Brain pericyte (primary cell): ENCODE results near the gene DKKL1.
"Not testable (repeated sequence)": the region's sequence is repeated elsewhere in the genome, so short reads cannot be mapped to it uniquely, and the experiment has no call there.

Experiments
- DNase-seq: peaks from one replicate; pipeline ENCODE4 v3.0.0-alpha.2; 2012; ENCODE audit warnings: low read depth, low spot score

Gene DKKL1

DNA sequence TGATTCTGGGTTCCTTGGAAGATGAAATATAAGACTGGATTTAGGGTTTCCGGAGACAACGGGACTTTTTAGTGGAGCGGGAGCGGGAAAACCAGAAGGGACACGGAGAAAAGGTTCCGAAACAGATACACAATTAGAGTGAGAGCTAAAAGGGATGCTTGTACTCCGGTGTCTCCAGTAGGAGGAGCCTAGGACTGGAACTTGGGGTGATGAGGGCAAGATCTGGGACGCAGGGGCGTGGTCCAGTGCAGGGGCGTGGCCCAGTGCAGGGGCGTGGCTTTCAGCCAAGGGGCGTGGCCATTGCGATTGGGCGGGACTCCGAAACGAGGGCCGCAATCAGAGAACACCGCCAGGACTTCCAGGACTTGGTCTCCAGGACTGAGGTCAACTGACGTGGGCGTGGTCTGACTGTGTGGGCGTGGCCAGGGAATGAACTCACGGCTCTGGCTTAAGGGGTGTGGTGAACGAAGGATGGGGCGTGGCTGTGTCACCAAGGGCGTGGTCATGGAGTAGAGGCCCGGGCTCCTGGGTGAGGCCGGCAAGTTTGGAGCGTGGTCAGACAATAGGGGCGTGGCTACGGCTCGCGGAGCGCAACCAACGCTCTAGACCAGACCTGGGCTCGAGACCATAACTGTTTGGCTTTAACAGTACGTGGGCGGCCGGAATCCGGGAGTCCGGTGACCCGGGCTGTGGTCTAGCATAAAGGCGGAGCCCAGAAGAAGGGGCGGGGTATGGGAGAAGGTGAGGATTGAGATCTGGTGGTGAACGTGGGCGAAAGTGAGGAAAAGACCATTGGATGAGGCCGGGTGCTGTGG lies at the start of gene DKKL1:
Gene DKKL1, plus strand, starts transcription at position 610 of the 815 bp plus-strand sequence. Its CDS starts 122 bp downstream, at position 732.
- peak; percentile 98 for DNase-seq

DNA sequence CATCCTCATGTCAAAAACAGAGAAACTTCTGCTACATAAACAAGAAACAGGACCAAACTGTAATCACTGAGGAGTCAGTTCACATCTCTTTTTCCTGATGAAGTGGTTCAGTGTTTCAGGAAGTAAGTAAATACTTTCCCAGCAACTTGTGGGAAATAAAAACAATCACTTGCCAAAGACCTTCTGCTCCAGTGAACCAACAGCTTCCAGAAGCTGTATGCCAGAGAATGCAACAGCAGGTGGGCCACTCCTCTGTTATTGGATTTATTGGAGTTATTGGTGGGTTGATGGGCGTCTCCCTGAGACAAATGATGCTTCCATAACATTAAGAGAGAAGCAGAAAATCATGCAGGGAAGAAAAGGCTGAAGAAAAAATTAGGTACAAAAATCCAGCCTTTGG lies 48.6 kb upstream of the DKKL1 start:
- DNase-seq = no peak

DNA sequence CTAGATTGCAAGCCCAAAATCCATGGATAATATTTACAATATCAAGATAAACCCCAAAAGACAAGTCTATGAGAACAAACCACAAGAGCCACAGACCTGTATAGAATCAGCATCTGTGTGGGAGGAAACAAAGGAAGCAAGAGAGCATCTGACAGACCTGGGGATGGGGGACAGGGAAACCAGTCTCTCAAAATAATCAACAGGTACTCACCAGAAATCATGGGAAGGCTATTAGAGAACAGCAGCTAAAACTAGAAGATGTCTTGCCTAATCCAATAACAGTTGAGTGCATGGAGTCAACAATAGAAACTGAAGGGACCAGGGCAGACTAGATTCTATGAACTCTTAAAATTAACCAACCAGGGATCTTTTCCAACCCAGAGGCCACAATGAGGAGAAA lies 47.4 kb upstream of the DKKL1 start:
- DNase-seq = no peak

DNA sequence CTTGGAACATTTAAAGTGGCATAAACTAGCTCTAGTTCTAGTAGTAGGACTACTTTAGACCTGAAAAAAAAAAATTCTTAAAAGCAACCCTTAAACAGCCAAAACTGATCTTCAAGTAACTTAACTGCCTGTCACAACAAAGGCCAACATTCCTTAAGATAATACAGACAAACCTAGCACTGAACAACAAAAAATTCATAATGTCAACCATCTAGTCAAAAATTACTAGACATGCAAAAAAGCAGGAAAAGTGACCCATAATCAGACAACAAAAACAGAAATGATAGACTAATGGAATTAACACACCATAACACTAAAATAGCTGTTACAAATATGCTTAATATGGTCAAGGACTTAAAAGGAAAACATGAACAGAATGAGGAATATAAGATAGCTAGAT lies 45.4 kb upstream of the DKKL1 start:
- DNase-seq = no peak

DNA sequence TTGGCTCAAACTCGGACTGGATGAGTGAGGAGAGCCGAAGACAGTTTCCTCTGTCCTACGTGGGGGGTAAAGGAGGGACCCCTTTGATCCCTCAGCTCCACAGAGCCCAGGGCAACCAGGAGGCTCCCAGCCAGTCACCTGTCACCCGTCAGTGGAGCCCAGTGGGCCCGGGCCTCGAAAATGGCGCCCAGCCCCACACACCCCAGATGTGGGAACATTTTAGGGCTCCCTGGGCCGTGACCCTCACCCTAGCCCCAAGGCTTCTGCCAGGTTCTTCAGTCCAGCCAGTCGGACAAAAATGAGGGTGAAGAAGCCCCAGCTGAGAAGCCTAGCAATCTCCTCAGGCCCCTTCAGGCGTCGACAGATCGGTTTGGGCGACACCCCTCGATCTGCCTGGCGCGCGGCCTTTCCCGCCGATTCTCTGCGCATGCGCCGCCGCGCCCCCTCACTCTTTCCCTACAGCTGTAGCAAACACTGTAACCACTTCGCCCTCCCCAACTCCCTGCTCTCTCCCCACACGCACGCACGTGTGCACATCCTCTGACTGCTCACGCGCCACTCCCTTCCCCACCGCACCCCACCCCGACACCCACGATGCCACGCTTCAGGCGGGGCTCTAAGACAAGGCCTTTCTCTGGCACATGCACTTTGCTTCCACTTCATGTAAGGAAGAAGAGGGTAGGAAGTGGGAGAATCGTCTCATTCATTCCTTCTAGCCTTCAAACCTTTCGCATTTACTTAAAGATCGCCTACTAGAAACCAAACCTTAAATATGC lies 38.7 kb upstream of the DKKL1 start, which contains the start of gene SLC6A16:
Gene SLC6A16, minus strand, starts transcription at position 391 of the 776 bp plus-strand sequence. CDS start 13,844 bp downstream, outside the sequence.
- no peak for DNase-seq

DNA sequence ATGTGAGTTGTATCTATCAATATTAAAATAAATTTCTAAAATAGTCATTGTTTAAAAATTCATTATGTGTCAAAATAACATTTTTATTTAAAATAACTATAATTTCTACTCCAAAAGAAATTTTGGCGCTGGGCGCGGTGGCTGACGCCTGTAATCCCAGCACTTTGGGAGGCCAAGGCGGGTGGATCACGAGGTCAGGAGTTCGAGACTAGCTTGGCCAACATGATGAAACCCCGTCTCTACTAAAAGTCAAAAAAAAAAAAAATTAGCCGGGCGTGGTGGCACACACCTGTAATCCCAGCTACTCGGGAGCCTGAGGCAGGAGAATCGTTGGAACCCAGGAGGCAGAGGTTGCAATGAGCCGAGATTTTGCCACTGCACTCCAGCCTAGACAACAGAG lies 37.9 kb upstream of the DKKL1 start:
- DNase-seq = not testable (repeated sequence)

DNA sequence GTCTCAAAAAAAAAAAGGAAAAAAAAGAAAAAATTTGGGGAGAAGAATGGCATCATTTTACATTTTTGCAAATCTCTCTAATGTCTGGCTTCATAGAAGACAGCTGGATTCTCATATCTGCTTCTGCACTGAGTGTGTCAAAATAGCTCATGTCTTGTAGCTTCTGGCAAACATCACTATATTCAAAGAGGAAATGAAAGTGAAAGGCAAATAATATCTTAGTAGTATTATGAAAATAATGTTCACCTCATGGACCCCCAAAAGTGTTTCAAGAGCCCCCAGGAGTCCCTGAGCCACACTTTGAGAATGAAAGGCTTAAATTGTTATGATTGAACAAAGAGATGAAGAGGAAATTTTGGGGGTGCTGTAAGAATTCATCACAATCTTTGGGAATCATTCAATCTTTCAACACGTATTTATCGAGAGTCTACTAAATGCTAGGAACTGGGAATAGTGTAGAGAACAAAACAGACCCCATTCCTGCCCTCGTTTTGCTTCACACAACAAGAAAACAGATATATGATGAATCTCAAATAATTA lies 37.4 kb upstream of the DKKL1 start:
- DNase-seq = no peak

DNA sequence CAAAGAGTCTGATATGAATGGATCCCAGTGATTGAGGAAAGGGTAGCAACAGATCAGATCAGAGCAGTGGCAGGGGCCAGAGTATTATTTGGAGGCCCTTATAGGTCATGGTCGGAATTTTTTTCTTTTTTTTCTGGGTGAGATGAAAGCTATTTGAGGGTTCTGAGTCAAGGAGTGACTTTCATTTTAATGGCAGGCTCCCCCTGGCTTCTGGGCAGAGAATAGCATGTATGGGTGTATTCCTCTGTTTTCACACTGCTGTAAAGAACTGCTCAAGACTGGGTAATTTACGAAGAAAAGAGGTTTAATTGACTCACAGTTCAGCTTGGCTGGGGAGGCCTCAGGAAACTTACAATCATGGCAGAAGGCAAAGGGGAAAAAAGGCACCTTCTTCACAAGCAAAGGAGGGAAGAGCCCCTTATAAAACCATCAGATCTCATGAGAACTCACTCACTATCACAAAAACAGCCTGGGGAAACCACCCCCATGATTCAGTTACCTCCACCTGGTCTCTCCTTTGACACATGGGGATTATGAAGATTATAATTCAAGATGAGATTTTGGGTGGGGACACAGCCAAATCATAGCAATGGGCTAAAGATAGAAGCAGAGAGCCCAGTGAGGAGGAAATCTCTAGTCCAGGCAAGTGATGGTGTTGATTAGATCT lies 35.7 kb upstream of the DKKL1 start:
- DNase-seq = no peak

DNA sequence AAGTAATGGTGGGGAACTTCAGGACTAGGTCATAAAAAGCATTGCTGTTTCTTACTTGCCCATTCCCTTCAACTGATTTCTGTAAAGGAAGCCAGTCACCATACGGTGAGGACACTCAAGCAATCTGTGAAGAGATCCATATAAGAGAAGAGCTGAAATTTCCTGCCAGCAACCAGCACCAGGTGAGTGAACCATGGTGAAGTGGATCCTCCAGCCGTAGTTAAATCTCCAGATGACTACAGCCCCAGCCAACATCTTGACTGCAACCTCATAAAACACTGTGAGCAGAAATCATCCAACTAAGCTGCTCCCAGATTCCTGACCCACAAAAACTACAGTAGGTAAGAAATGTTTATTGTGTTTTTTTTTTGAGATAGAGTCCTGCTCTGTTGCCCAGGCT lies 34.9 kb upstream of the DKKL1 start:
- no peak for DNase-seq

DNA sequence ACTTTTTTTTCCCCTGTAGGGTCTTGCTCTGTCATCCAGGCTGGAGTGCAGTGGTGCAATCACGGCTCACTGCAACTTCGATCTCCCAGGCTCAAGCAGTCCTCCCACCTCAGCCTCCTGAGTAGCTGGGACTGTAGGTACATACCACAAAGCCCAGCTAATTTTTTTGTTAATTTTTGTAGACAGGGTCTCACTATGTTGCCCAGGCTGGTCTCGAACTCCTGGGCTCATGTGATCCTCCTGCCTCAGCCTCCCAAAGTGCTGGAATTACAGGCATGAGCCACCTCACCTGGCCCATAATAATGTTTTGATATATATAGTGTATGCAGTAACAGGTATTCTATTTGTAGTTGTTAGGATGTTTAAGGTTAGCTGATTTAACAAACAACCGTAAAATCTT lies 32.5 kb upstream of the DKKL1 start:
- DNase-seq = not testable (repeated sequence)

DNA sequence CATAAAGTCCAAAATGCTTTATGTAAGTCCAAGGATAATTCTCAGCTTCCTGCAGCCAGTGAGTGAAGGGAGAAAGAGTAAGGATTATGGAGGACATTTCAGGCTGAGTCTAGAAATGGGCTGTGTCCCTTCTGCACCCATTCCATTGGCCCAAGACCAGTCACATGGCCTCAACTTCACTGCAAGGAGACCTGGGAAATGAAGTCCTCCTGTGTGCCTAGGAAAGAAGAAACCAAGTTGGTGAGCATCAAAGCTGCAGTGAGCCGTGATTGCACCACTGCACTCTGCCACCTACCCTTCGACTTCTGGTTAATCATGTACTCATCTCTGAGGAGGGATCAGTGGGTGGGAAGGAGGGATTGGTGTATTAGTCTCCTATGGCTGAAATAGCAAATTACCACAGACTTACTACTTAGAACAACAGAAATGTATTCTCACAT lies 32.0 kb upstream of the DKKL1 start:
- no peak for DNase-seq

DNA sequence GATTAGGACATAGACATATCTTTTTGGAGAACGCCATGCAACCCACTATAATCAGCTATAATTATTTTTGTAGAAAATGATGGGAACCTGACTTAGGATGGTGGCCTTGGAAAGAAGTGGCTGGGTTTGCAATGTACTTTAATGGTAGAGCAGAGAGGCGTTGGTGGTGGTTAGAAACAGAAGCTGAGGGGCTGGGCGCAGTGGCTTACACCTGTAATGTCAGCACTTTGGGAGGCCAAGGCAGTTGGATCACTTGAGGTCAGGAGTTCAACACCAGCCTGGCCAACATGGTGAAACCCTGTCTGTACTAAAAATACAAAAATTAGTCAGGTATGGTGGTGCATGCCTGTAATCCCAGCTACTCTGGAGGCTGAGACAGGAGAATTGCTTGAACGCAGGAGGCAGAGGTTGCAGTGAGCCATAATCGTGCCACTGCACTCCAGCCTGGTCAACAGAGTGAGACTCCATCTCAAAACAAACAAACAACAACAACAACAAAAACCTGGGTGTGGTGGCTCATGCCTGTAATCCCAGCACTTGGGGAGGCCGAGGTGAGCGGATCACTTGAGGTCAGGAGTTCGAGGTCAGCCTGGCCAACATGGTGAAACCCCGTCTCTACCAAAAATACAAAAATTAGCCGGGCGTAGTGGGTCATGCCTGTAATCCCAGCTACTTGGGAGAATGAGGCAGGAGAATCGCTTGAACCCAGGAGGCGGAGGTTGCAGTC lies 30.8 kb upstream of the DKKL1 start:
- DNase-seq = not testable (repeated sequence)

DNA sequence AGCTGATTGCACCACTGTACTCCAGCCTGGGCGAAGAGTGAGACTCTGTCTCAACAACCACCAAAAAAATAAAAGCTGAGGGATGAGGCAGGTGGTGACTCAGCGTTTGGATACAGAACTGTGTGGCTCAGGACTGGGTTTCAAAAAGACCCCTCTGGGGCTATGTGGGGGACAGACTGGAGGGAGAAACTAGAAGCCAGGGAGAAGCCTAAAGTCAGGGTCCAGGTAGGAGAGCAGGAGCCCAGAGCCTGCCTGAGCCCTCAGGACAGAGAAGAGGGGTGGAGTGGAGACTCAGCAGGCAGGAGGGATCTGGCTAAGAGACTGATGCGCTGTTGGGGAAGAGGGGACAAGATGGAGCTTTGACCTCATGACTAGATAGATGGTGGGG lies 30.3 kb upstream of the DKKL1 start:
- DNase-seq = no peak

DNA sequence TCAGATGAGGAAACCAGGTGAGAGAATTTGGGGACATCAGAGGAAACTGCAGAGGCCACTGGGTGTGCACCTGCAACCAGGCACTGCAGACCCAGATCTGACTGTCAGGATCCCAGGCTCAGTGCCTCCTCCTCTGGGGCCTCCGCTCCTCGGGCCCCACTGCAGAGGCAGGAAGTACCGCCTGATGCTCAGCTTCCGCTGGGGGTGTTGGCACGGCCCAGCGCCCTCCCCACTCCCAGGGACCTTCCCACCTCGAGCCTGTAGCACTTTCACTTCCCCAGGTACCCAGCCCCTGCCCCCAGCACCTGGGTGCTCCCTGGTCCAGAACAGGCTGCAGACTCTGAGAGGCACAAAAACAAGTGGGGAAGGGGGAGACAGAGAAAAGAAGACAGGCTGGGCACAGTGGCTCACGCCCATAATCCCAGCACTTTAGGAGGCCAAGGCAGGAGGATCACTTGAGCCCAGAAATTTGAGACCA lies 29.8 kb upstream of the DKKL1 start:
- DNase-seq = no peak

DNA sequence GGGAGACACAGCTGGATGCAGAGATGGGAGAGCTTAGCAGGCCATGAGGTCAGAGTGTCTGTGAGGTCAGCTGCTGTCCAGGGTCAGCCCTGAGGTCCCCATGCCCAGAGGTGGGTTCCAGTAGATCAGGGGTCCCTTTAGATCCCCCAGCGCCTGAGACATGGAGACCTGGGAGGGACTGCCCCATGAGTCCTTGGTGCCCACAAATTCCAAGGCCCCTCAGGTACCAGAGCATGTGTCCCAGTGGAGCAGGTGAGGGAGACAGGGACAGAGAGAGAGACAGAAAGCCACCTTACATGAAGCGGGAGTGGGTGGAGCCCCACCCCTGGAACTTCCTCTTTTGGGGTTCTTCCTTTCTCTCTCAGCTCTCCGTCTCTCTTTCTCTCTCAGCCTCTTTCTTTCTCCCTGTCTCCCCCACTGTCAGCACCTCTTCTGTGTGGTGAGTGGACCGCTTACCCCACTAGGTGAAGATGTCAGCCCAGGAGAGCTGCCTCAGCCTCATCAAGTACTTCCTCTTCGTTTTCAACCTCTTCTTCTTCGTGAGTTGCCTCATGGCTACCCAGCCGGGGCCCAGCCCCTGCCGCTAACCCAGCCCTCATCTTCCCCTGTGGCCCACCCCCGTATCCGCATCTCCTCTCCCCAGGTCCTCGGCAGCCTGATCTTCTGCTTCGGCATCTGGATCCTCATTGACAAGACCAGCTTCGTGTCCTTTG lies 28.4 kb upstream of the DKKL1 start, which contains the start of gene CD37:
Gene CD37, plus strand, starts transcription at position 336 of the 713 bp plus-strand sequence. Its CDS starts 135 bp downstream, at position 471.
- no peak for DNase-seq

DNA sequence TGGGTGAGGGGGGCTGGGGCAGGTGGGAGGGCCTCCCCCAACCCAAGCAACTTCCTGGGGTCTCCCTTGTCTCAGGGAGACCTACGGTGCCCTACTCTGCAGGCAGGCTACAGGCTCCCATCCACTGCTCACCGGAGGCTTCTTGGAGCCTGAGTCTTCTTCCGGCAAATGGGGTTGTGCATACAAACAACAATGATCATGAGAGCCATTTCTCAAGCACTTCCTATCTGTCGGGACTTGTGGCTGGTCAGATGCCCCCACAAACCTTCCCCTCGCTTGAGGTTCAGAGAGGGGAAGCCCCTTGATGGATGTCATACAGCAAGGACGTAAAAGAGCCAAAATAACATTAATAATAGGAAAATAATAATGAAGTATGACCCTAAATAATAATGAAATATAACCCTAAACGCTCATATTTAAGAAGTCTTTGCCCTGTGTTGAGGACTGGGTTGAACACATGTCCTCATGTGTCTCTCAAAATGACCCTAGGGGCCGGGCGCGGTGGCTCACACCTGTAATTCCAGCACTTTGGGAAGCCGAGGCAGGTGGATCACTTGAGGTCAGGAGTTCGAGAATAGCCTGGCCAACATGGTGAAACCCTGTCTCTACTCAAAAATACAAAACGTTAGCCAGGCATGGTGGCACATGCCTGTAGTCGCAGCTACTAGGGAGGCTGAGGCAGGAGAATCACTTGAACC lies 27.7 kb upstream of the DKKL1 start:
- DNase-seq = no peak

DNA sequence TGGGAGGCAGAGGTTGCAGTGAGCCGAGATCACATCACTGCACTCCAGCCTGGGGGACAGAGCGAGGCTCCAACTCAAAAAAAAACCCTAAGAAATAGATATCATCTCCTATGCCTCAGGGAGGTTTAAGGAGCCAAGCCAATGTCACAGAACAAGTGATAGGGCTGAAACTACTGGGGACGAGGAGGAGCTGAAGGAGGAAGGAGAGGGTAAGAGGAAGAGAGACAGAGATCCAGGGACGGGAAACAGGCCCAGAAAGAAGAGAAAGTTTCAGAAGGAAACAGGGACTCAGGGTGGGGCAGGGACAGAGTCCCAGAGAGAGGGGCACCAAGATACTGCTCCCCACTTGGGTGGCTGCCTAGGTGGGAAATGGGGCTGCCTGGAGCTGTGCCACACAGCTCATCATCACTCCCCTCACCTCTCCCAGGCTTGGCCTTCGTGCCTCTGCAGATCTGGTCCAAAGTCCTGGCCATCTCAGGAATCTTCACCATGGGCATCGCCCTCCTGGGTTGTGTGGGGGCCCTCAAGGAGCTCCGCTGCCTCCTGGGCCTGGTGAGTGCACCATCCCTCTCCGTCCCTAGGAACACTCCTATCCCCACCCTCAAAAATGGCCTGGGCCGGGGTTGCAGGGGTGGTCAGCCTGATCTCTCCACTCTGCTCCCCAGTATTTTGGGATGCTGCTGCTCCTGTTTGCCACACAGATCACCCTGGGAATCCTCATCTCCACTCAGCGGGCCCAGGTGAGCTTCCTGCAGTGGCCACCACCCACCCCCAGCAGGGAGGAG lies 27.0 kb upstream of the DKKL1 start:
- no peak for DNase-seq

DNA sequence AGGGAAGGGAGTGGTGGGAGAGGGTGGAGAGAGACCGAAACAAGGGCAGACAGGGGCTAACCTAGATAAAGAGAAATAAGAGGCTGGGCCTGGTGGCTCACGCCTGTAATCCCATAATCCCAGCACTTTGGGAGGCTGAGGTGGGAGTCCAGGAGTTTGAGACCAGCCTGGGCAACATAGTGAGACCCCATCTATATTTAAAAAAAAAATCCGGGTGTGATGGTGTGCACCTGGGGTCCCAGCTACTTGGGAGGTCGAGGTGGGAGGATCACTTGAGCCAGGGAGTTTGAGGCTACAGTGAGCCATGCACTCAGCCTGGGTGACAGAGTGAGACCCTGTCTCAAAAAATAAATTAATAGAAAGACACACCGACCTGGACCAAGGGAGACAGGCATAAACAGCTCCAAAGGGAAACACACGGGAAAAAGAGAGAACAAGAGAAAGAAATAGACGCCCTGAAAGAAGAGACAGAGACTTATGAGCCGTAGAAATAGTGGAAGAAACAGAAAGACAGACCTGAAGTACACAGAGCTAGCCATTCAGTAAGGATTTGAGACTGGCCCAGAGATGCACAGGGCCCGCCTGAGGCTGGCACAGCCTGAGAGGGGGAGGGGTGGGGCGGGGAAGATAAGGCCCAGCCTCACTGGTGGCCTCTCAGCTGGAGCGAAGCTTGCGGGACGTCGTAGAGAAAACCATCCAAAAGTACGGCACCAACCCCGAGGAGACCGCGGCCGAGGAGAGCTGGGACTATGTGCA lies 26.2 kb upstream of the DKKL1 start:
- no peak for DNase-seq
